ENCODE measurements around the gene CUZD1. TPM values are rescaled to one million over a fixed set of nuclear protein-coding genes. Genes with fewer than 3 reads are reported as not detected.

CUZD1 gene
- total and polyA plus RNA-seq, 3 experiments from 2014 or later, result 1.6 to 1.8 (median 1.6) TPM

- H3K36me3 Mint-ChIP-seq, result peaks cover 29 to 66% (median 33%) of the 10 kb centered on the region in 3 donors
- CTCF ChIA-PET, result no interaction called here
These were observed 6.2 kb downstream of the CUZD1 start for GRCh38 chr10:122839505-122839904.

GRCh38 chr10:122838880-122839279 is 6.8 kb downstream of the CUZD1 start:
- Mint-ChIP-seq H3K27me3 (no peaks in the 10 kb centered on the region), H3K9me3 (peaks cover 0 to 11% (median 0%) of the 10 kb centered on the region in 5 donors), H3K27ac (no peak overlapping the region), H3K4me1 (no peaks in the 10 kb centered on the region), H3K36me3 (peaks cover 29 to 68% (median 33%) of the 10 kb centered on the region in 3 donors), H3K4me3 (no peak overlapping the region)
- H3K36me3 ChIP-seq (ENCODE audit: insufficient read depth, low read length), result no peaks in the 10 kb centered on the region
- H3K4me3 ChIP-seq (ENCODE audit: low read length), result no peak overlapping the region
- no peaks in the 10 kb centered on the region for H3K27me3 ChIP-seq (ENCODE audit: insufficient read depth, low read length, poor library complexity, severe bottlenecking)
- H3K9me3 ChIP-seq (ENCODE audit: low read length), result no peaks in the 10 kb centered on the region
- H3K27ac ChIP-seq (ENCODE audit: low read depth, low read length), result no peak overlapping the region
- no peak for DNase-seq
- ChIA-PET POLR2A (no interaction called here), CTCF (no interaction called here)
- H3K4me1 ChIP-seq (ENCODE audit: insufficient read depth, low read length), result no peaks in the 10 kb centered on the region

More at GRCh38 chr10:122839505-122839904, 6.2 kb downstream of the CUZD1 start:
- no peaks in the 10 kb centered on the region for H3K4me1 Mint-ChIP-seq
- Histone ChIP-seq H3K9me3 (ENCODE audit: low read length) (no peaks in the 10 kb centered on the region), H3K4me1 (ENCODE audit: insufficient read depth, low read length) (no peaks in the 10 kb centered on the region), H3K27me3 (ENCODE audit: insufficient read depth, low read length, poor library complexity, severe bottlenecking) (no peaks in the 10 kb centered on the region), H3K36me3 (ENCODE audit: insufficient read depth, low read length) (no peaks in the 10 kb centered on the region), H3K27ac (ENCODE audit: low read depth, low read length) (no peak overlapping the region), H3K4me3 (ENCODE audit: low read length) (no peak overlapping the region)
- peaks cover 0 to 11% (median 0%) of the 10 kb centered on the region in 5 donors for H3K9me3 Mint-ChIP-seq
- no peak for DNase-seq
- POLR2A ChIA-PET, result no interaction called here
- peak overlapping the region in 1 of 8 donors; percentile 55 for H3K27ac Mint-ChIP-seq
- H3K27me3 Mint-ChIP-seq, result no peaks in the 10 kb centered on the region
- H3K4me3 Mint-ChIP-seq, result no peak overlapping the region

GRCh38 chr10:122835908-122836307 is 9.7 kb downstream of the CUZD1 start:
- H3K36me3 Mint-ChIP-seq, result peaks cover 32 to 82% (median 32%) of the 10 kb centered on the region in 3 donors
- H3K27ac Mint-ChIP-seq, result no peak overlapping the region
- Histone ChIP-seq H3K27me3 (ENCODE audit: insufficient read depth, low read length, poor library complexity, severe bottlenecking) (no peaks in the 10 kb centered on the region), H3K4me3 (ENCODE audit: low read length) (no peak overlapping the region), H3K36me3 (ENCODE audit: insufficient read depth, low read length) (no peaks in the 10 kb centered on the region), H3K4me1 (ENCODE audit: insufficient read depth, low read length) (no peaks in the 10 kb centered on the region), H3K27ac (ENCODE audit: low read depth, low read length) (no peak overlapping the region), H3K9me3 (ENCODE audit: low read length) (no peaks in the 10 kb centered on the region)
- H3K9me3 Mint-ChIP-seq, result peaks cover 0 to 2% (median 0%) of the 10 kb centered on the region in 5 donors
- H3K4me1 Mint-ChIP-seq, result no peaks in the 10 kb centered on the region
- CTCF ChIA-PET, result no interaction called here
- H3K27me3 Mint-ChIP-seq, result no peaks in the 10 kb centered on the region
- POLR2A ChIA-PET, result no interaction called here
- no peak overlapping the region for H3K4me3 Mint-ChIP-seq
- no peak for DNase-seq

- Mint-ChIP-seq H3K27me3 (peaks cover 6 to 12% of the 10 kb centered on the region in 2 donors), H3K27ac (peak overlapping the region in 1 of 8 donors; percentile 58), H3K9me3 (peaks cover 0 to 2% (median 0%) of the 10 kb centered on the region in 5 donors), H3K4me1 (no peaks in the 10 kb centered on the region), H3K4me3 (no peak overlapping the region), H3K36me3 (peaks cover 11 to 44% (median 15%) of the 10 kb centered on the region in 3 donors)
- ChIA-PET CTCF (no interaction called here), POLR2A (no interaction called here)
- Histone ChIP-seq H3K4me1 (ENCODE audit: insufficient read depth, low read length) (no peaks in the 10 kb centered on the region), H3K4me3 (ENCODE audit: low read length) (no peak overlapping the region), H3K27ac (ENCODE audit: low read depth, low read length) (no peak overlapping the region), H3K9me3 (ENCODE audit: low read length) (no peaks in the 10 kb centered on the region), H3K36me3 (ENCODE audit: insufficient read depth, low read length) (no peaks in the 10 kb centered on the region), H3K27me3 (ENCODE audit: insufficient read depth, low read length, poor library complexity, severe bottlenecking) (no peaks in the 10 kb centered on the region)
- no peak for DNase-seq
These were observed 14.7 kb downstream of the CUZD1 start for GRCh38 chr10:122830965-122831353.

- Histone ChIP-seq H3K4me3 (ENCODE audit: low read length) (no peak overlapping the region), H3K9me3 (ENCODE audit: low read length) (no peaks in the 10 kb centered on the region), H3K27me3 (ENCODE audit: insufficient read depth, low read length, poor library complexity, severe bottlenecking) (no peaks in the 10 kb centered on the region), H3K36me3 (ENCODE audit: insufficient read depth, low read length) (no peaks in the 10 kb centered on the region), H3K4me1 (ENCODE audit: insufficient read depth, low read length) (no peaks in the 10 kb centered on the region), H3K27ac (ENCODE audit: low read depth, low read length) (no peak overlapping the region)
- H3K9me3 Mint-ChIP-seq, result peaks cover 0 to 2% (median 0%) of the 10 kb centered on the region in 5 donors
- ChIA-PET CTCF (no interaction called here), POLR2A (no interaction called here)
- DNase-seq, result no peak
- H3K36me3 Mint-ChIP-seq, result peaks cover 10 to 42% (median 14%) of the 10 kb centered on the region in 3 donors
- peaks cover 6 to 13% of the 10 kb centered on the region in 2 donors for H3K27me3 Mint-ChIP-seq
- H3K27ac Mint-ChIP-seq, result peak overlapping the region in 1 of 8 donors; percentile 58
- H3K4me3 Mint-ChIP-seq, result no peak overlapping the region
- H3K4me1 Mint-ChIP-seq, result no peaks in the 10 kb centered on the region
These were observed 15.2 kb downstream of the CUZD1 start for GRCh38 chr10:122830273-122830964.

- H3K27me3 ChIP-seq (ENCODE audit: insufficient read depth, low read length, poor library complexity, severe bottlenecking), result no peaks in the 10 kb centered on the region
- no peaks in the 10 kb centered on the region for H3K9me3 ChIP-seq (ENCODE audit: low read length)
- Mint-ChIP-seq H3K27me3 (peaks cover 14 to 16% of the 10 kb centered on the region in 2 donors), H3K36me3 (peaks cover 10 to 35% (median 11%) of the 10 kb centered on the region in 3 donors), H3K9me3 (peaks cover 0 to 2% (median 0%) of the 10 kb centered on the region in 5 donors), H3K4me1 (no peaks in the 10 kb centered on the region), H3K27ac (no peak overlapping the region), H3K4me3 (no peak overlapping the region)
- ChIA-PET CTCF (no interaction called here), POLR2A (no interaction called here)
- H3K27ac ChIP-seq (ENCODE audit: low read depth, low read length), result no peak overlapping the region
- H3K36me3 ChIP-seq (ENCODE audit: insufficient read depth, low read length), result no peaks in the 10 kb centered on the region
- H3K4me3 ChIP-seq (ENCODE audit: low read length), result no peak overlapping the region
- no peak for DNase-seq
- no peaks in the 10 kb centered on the region for H3K4me1 ChIP-seq (ENCODE audit: insufficient read depth, low read length)
These were observed 16.2 kb downstream of the CUZD1 start for GRCh38 chr10:122829454-122829853.

- Histone ChIP-seq H3K27ac (ENCODE audit: low read depth, low read length) (no peak overlapping the region), H3K4me3 (ENCODE audit: low read length) (no peak overlapping the region), H3K27me3 (ENCODE audit: insufficient read depth, low read length, poor library complexity, severe bottlenecking) (no peaks in the 10 kb centered on the region), H3K9me3 (ENCODE audit: low read length) (no peaks in the 10 kb centered on the region), H3K36me3 (ENCODE audit: insufficient read depth, low read length) (no peaks in the 10 kb centered on the region), H3K4me1 (ENCODE audit: insufficient read depth, low read length) (no peaks in the 10 kb centered on the region)
- ChIA-PET POLR2A (no interaction called here), CTCF (no interaction called here)
- no peaks in the 10 kb centered on the region for H3K4me1 Mint-ChIP-seq
- H3K27me3 Mint-ChIP-seq, result peaks cover 18 to 21% of the 10 kb centered on the region in 2 donors
- H3K9me3 Mint-ChIP-seq, result peaks cover 0 to 2% (median 0%) of the 10 kb centered on the region in 5 donors
- H3K36me3 Mint-ChIP-seq, result peaks cover 10 to 30% (median 11%) of the 10 kb centered on the region in 3 donors
- DNase-seq, result no peak
- no peak overlapping the region for H3K4me3 Mint-ChIP-seq
- H3K27ac Mint-ChIP-seq, result no peak overlapping the region
These were observed 16.9 kb downstream of the CUZD1 start for GRCh38 chr10:122828716-122829255.

GRCh38 chr10:122827302-122827701 is 18.4 kb downstream of the CUZD1 start:
- no peaks in the 10 kb centered on the region for H3K36me3 ChIP-seq (ENCODE audit: insufficient read depth, low read length)
- Mint-ChIP-seq H3K27me3 (peaks cover 28 to 33% of the 10 kb centered on the region in 2 donors), H3K9me3 (peaks cover 0 to 2% (median 0%) of the 10 kb centered on the region in 5 donors), H3K36me3 (peaks cover 10 to 19% (median 11%) of the 10 kb centered on the region in 3 donors), H3K27ac (no peak overlapping the region), H3K4me1 (no peaks in the 10 kb centered on the region), H3K4me3 (no peak overlapping the region)
- POLR2A ChIA-PET, result no interaction called here
- CTCF ChIA-PET, result no interaction called here
- H3K27me3 ChIP-seq (ENCODE audit: insufficient read depth, low read length, poor library complexity, severe bottlenecking), result no peaks in the 10 kb centered on the region
- H3K4me3 ChIP-seq (ENCODE audit: low read length), result no peak overlapping the region
- no peaks in the 10 kb centered on the region for H3K4me1 ChIP-seq (ENCODE audit: insufficient read depth, low read length)
- DNase-seq, result no peak
- H3K9me3 ChIP-seq (ENCODE audit: low read length), result no peaks in the 10 kb centered on the region
- H3K27ac ChIP-seq (ENCODE audit: low read depth, low read length), result no peak overlapping the region

Data from CD8-positive, alpha-beta memory T cell (primary cell).